ENCODE results near the gene WDHD1.
"Not testable (repeated sequence)": the region's sequence is repeated elsewhere in the genome, so short reads cannot be mapped to it uniquely, and the experiment has no call there.

Gene WDHD1

DNA sequence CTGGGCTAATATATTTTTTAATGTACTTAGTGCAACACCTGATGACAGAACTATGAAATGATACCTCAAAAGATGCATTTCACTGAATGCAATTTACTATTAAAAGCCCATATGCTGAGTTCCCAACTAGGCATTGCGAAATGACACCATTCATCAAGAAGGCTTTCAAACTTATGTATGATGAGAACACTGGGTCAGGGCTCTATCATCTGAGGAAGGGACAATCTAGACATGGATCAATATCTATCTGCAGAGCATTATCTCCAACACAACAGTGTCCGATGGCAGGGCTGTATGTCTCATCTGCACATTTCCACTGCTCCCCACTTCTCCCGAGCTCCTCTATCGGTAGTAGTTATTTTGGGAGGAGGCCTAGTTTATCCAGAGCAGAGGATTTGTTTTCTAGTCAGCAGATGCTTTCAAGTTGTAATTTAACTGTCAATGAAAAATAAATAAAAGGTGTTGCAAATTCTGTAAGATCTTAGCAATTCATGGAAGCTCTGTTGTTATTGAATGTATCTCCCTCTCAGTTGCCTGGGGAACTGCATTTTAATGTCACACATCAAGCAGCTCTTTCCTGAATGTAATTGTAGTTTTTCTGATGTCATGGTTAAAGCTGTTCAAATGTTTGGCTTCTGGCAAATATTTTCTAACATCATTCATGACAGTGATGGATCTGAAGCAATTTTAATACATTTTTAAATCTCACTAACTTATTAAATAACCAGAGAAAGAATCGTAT is 116.9 kb downstream of the WDHD1 start:
- Mint-ChIP-seq H3K36me3 (peaks cover 1% of the 10 kb centered on the region), H3K9me3 (no peaks in the 10 kb centered on the region), H3K27me3 (no peaks in the 10 kb centered on the region), H3K27ac (no peak overlapping the region), H3K4me3 (no peak overlapping the region), H3K4me1 (peaks cover 17% of the 10 kb centered on the region)

DNA sequence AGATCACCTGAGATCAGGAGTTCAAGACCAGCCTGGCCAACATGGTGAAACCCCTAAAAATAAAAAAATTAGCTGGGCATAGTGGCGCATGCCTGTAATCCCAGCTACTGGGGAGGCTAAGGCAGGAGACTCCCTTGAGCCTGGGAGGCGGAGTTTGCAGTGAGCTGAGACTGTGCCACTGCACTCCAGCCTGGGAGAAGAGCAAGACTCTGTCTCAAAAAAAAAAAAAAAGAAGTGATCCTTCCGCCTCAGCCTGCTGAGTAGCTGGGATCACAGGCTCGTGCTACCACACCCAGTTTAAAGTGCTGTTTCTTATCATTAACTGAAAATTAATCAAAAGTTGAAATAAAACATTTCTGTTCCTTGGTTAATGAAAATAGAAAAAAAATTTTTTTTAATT is 117.9 kb downstream of the WDHD1 start:
- not testable (repeated sequence) for H3K9me3 Mint-ChIP-seq, H3K27me3 Mint-ChIP-seq, H3K36me3 Mint-ChIP-seq, H3K4me3 Mint-ChIP-seq, H3K27ac Mint-ChIP-seq
- H3K4me1 Mint-ChIP-seq: peaks cover 17% of the 10 kb centered on the region

DNA sequence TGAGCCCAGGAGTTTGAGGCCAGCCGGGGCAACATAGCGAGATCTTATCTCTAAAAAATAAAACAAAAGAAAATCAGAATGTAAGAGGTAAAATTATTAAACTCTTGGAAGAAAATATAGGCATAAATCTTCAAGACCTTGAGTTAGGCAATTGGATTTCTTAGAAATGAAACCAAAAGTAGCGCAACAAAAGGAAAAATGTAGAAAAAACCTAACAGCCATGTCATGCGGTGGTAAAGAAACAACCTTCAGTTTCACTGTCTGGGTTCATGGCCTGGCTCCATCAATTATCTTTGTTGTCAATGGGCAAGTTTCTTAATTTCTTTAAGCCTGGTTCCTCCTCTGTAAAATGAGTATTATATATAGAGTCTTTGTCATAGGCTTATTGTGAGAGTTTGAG is 118.7 kb downstream of the WDHD1 start:
- Mint-ChIP-seq H3K9me3 (no peaks in the 10 kb centered on the region), H3K27me3 (no peaks in the 10 kb centered on the region), H3K36me3 (peaks cover 1% of the 10 kb centered on the region), H3K27ac (peak overlapping the region; percentile 74), H3K4me3 (peak overlapping the region; percentile 17), H3K4me1 (peaks cover 17% of the 10 kb centered on the region)

- no peaks in the 10 kb centered on the region for H3K9me3 Mint-ChIP-seq
- H3K4me3 Mint-ChIP-seq: no peak overlapping the region
- peaks cover 18% of the 10 kb centered on the region for H3K4me1 Mint-ChIP-seq
- no peak overlapping the region for H3K27ac Mint-ChIP-seq
- H3K36me3 Mint-ChIP-seq: peaks cover 1% of the 10 kb centered on the region
- no peaks in the 10 kb centered on the region for H3K27me3 Mint-ChIP-seq
These were observed 120.8 kb downstream of the WDHD1 start for GRCh38 chr14:54906075-54906474.

DNA sequence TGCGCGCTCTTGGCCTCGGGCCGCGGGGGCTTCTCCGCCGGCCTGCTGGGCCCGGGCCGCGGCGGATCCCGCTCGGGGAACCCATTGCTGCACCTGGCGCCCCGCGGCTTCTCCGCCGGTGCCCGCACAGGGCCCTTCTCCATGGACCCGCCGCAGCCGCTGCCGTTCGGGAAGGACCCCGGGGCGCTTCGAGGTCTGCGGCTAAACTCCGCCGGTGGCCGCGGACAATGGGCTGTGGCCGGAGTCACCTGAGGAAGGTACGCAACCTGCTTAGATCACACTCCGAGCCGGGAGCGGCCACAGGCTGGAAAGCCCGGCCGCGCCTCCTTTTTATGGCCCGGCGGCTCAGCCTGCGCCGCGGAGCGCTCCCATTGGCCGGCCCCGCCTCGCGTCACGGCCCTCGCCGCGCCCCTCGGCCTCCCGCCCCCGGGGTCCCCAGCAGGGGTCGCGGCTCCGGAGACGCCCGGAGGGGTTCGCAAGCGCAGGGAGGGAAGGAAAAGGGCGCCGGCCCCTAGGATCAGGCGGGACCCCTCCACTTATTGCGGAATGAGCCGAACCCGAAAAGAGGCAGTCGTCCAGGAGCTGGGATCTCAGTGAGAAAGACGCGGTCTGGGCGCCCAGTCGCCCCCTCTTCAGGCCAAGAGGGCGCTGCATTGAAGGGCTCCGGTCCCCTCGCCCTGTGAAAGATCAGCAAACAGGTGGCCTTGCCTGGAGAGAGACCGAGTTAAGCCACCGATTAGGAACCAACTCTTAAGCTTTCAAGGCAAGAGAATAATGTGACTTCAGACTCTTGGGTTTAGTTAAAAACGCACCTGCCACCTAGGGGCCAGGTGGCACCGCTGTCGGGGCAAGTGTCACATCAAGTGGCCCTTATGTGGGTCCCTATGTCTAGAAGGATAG is 124.1 kb downstream of the WDHD1 start, which contains the start of gene GCH1:
Gene GCH1, minus strand, starts transcription at position 306 of the 900 bp plus-strand sequence. Its CDS starts 163 bp downstream, at position 143.
- peaks cover 2% of the 10 kb centered on the region for H3K36me3 Mint-ChIP-seq
- H3K27me3 Mint-ChIP-seq: no peaks in the 10 kb centered on the region
- no peaks in the 10 kb centered on the region for H3K9me3 Mint-ChIP-seq
- H3K4me1 Mint-ChIP-seq: peaks cover 29% of the 10 kb centered on the region
- peak within 1 kb of the TSS; percentile 87 for H3K4me3 Mint-ChIP-seq
- H3K27ac Mint-ChIP-seq: peak within 1 kb of the TSS; percentile 88

DNA sequence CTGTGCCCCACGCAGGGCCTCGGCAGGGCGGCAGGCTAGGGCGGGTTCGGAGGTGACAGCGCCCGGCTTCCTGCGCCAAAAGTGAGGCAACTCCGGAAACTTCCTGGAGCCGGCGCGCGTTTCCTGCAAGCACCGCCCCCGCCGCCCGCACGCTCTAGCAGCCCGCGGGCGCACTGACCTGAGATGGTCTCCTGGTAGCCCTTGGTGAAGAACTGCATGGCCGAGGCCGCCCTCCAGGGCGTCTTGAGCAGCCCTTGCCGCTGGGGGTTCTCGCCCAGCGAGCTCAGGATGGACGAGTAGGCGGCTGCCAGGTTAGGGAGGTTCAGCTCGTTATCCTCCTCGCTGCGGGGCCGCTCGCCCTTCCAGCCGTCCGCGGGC is 124.8 kb downstream of the WDHD1 start:
- H3K27ac Mint-ChIP-seq: no peak overlapping the region
- no peaks in the 10 kb centered on the region for H3K27me3 Mint-ChIP-seq
- peak overlapping the region; percentile 87 for H3K4me3 Mint-ChIP-seq
- H3K4me1 Mint-ChIP-seq: peaks cover 29% of the 10 kb centered on the region
- no peaks in the 10 kb centered on the region for H3K9me3 Mint-ChIP-seq
- H3K36me3 Mint-ChIP-seq: peaks cover 2% of the 10 kb centered on the region

DNA sequence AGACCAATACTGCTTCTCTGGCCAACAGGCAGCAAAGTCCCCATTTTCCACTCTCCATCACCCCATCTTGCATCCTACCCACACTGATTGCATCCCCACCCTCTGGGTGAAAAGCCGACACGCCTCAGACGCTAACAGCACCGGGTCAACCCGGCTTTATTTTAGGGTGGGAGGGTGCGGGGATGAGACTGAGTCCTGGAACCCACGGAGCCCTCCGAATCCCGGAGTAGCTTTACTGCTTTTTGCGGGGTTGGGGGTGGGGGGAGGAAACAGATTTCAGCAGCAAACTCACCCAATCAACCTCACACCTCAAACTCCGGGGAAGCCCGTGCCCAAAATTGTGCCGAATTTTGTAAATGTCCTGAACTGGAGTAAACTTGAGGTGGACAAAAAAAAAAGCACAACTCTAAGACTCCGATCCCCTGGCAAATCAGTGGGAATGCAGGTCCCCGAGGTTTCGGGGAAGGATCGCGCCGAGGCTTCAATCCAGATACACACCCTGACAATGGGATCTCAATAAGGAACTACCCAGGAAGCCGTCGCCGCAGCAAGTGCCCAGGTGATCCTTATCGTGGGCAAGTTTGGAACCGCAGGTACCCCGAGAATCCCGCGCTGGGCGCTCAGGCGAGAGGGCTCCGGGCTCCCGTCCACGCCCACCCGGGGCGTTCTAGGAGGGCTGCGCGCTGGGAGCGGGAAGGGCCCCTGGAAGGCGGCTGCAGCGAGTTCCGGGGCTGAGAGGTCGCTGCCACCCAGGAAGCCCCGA is 125.3 kb downstream of the WDHD1 start:
- H3K27me3 Mint-ChIP-seq: no peaks in the 10 kb centered on the region
- H3K36me3 Mint-ChIP-seq: peaks cover 1% of the 10 kb centered on the region
- no peaks in the 10 kb centered on the region for H3K9me3 Mint-ChIP-seq
- H3K27ac Mint-ChIP-seq: peak overlapping the region; percentile 59
- H3K4me3 Mint-ChIP-seq: peak overlapping the region; percentile 87
- H3K4me1 Mint-ChIP-seq: peaks cover 25% of the 10 kb centered on the region

DNA sequence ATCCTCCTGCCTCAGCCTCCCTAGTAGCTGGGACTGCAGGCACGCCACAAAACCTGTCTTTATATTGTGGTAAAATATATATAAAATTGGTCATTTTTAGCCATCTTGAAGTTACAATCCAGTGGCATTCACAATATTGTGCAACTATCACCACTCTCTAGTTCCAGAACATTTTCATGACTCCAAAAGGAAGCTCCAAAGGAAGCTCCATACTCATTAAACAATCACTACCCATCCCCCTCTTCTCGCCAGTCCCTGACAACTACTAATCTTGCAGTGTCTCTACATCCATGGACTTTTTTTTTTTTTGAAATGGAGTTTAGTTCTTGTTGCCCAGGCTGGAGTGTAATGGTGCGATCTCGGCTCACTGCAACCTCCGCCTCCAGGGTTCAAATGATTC is 127.3 kb downstream of the WDHD1 start:
- Mint-ChIP-seq H3K27me3 (no peaks in the 10 kb centered on the region), H3K27ac (no peak overlapping the region), H3K4me1 (peaks cover 41% of the 10 kb centered on the region), H3K4me3 (no peak overlapping the region), H3K36me3 (peaks cover 1% of the 10 kb centered on the region), H3K9me3 (no peaks in the 10 kb centered on the region)

GRCh38 chr14:54897809-54898555 is 128.9 kb downstream of the WDHD1 start:
- peaks cover 56% of the 10 kb centered on the region for H3K4me1 Mint-ChIP-seq
- H3K4me3 Mint-ChIP-seq, H3K27ac Mint-ChIP-seq, H3K27me3 Mint-ChIP-seq, H3K36me3 Mint-ChIP-seq, H3K9me3 Mint-ChIP-seq: not testable (repeated sequence)

- Mint-ChIP-seq H3K4me3 (no peak overlapping the region), H3K4me1 (peaks cover 60% of the 10 kb centered on the region), H3K27me3 (no peaks in the 10 kb centered on the region), H3K36me3 (peaks cover 5% of the 10 kb centered on the region), H3K27ac (no peak overlapping the region), H3K9me3 (no peaks in the 10 kb centered on the region)
These were observed 131.2 kb downstream of the WDHD1 start for GRCh38 chr14:54895683-54896082.

- no peak overlapping the region for H3K4me3 Mint-ChIP-seq
- no peaks in the 10 kb centered on the region for H3K9me3 Mint-ChIP-seq
- peaks cover 4% of the 10 kb centered on the region for H3K36me3 Mint-ChIP-seq
- peaks cover 60% of the 10 kb centered on the region for H3K4me1 Mint-ChIP-seq
- H3K27ac Mint-ChIP-seq: peak overlapping the region; percentile 2
- no peaks in the 10 kb centered on the region for H3K27me3 Mint-ChIP-seq
These were observed 131.9 kb downstream of the WDHD1 start for GRCh38 chr14:54894995-54895394.

DNA sequence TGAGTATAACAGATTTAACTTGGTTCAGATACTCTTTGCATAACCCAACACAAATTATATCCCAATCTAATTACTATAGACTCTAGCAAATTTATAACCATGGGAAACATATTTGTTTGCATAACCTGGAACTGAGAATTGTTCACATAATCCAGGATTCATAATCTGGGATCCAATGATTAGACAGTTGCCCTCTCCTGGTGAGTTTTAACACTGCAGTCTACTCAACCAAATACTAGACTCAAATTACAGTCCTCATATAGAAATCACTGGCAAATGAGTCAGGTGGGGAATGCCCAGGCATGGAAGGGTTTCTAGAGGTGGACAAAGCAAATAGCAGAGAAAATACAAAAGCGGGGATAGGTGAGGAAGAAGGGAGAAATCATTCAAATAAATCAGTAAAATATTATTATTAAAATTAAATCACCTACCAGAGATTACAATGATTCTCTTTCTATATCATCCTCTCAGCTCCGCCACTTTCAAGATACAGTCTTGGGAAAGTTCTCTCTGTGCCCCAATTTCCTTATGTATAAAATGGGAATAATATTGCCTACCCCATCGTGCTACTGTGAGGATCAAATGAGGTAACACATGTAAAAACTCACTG is 133.6 kb downstream of the WDHD1 start:
- H3K27me3 Mint-ChIP-seq: no peaks in the 10 kb centered on the region
- no peaks in the 10 kb centered on the region for H3K9me3 Mint-ChIP-seq
- no peak overlapping the region for H3K27ac Mint-ChIP-seq
- peaks cover 4% of the 10 kb centered on the region for H3K36me3 Mint-ChIP-seq
- H3K4me3 Mint-ChIP-seq: no peak overlapping the region
- H3K4me1 Mint-ChIP-seq: peaks cover 70% of the 10 kb centered on the region

DNA sequence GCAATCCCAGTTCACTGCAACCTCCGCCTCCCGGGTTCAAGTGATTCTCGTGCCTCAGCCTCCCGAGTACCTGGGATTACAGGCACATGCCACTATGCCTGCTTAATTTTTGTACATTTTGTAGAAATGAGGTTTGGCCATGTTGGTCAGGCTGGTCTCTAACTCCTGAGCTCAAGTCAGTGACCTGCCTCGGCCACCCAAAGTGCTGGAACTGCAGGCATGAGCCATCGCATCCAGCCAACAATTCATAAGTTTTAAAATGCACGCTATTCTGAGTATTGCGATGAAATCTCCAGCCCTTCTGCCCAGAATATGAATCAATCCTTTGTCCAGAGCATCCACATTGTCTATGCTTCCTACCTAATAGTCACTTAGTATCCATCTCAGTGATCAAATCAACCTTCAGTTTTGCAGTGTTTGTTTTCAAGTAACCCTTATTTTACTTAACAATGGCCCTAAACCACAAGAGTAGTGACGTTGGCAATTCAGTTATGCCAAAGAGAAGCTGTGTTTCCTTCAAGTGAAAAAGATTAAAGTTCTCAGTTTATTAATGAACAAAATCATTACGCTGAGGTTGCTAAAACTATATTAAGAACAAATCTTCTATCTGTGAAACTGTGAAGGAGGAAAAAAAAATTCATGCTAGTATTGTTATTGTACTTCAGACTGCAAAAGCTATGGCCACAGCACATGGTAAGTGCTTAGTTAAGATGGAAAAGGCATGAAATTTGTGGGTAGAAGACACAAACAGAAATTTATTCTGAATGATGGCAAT is 135.2 kb downstream of the WDHD1 start:
- Mint-ChIP-seq H3K36me3 (peaks cover 4% of the 10 kb centered on the region), H3K4me1 (peaks cover 73% of the 10 kb centered on the region), H3K4me3 (no peak overlapping the region), H3K27me3 (no peaks in the 10 kb centered on the region), H3K27ac (peak overlapping the region; percentile 77), H3K9me3 (no peaks in the 10 kb centered on the region)

DNA sequence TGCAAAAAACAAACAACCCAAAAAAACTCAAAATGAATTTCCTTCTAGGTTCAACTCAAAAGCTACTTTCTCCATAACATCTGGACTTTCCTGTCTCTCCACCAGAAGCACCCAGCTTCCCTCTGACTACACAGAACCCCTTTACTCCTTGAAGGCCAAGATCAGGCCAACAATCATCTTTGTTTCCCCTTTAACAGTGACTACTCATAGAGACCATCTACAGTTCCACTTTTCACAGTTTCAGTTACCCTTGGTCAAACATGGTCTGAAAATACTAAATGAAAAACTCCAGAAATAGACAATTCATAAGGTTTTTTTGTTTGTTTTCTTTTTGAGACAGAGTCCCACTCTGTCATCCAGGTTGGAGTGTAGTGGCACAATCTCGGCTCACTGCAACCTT is 136.1 kb downstream of the WDHD1 start:
- Mint-ChIP-seq H3K27ac (peak overlapping the region; percentile 94), H3K4me3 (no peak overlapping the region), H3K4me1 (peaks cover 72% of the 10 kb centered on the region)

More for the DNA sequence above, 136.1 kb downstream of the WDHD1 start:
- Mint-ChIP-seq H3K36me3 (peaks cover 4% of the 10 kb centered on the region), H3K9me3 (no peaks in the 10 kb centered on the region), H3K27me3 (no peaks in the 10 kb centered on the region)
